SU-DHL-6 (cell line): ENCODE data around the gene ZNF443.
A peak's percentile ranks its signal among the peaks of the same experiment; 100 is the strongest.
"Not testable (repeated sequence)": the region's sequence is repeated elsewhere in the genome, so short reads cannot be mapped to it uniquely, and the experiment has no call there.

Source experiments
- H2AFZ ChIP-seq: fragments of 200-600 bp; sonication (generic); 2 replicates; pipeline ENCODE4 v1.6.1; 2014; ENCODE audit warnings: low read depth, mild to moderate bottlenecking, moderate library complexity, mixed read lengths, antibody characterized with exemption, low read length; ENCODE audit not compliant: severe bottlenecking
- H3F3A ChIP-seq: fragments of 200-600 bp; shearing (Covaris generic); 2 replicates; pipeline ENCODE4 v1.6.0; 2016; ENCODE audit warnings: antibody characterized with exemption, mild to moderate bottlenecking; ENCODE audit not compliant: insufficient read depth
- H3K27ac ChIP-seq: fragments of 200-600 bp; sonication (generic); 2 replicates; pipeline ENCODE4 v1.5.1; 2016; ENCODE audit warnings: low read depth, mild to moderate bottlenecking, low read length, moderate library complexity, mixed read lengths
- H3K27me3 ChIP-seq: fragments of 200-600 bp; sonication (generic), shearing (Covaris generic); 2 replicates; pipeline ENCODE4 v1.6.0; 2014; ENCODE audit warnings: mild to moderate bottlenecking, low read length
- H3K36me3 ChIP-seq: fragments of 200-600 bp; sonication (generic); 2 replicates; pipeline ENCODE4 v1.6.1; 2014; ENCODE audit warnings: mild to moderate bottlenecking, low read length, mixed read lengths
- H3K4me2 ChIP-seq: fragments of 300-600, 200-600 bp; shearing (Covaris generic), sonication (generic); 2 replicates; pipeline ENCODE4 v1.6.0; 2014; ENCODE audit warnings: low read length, low read depth, mild to moderate bottlenecking; ENCODE audit not compliant: poor library complexity, severe bottlenecking
- H3K4me3 ChIP-seq: fragments of 200-600 bp; sonication (generic); 2 replicates; pipeline ENCODE4 v1.5.1; 2014; ENCODE audit warnings: antibody characterized with exemption, low read length, mild to moderate bottlenecking, mixed read lengths; ENCODE audit not compliant: insufficient read depth, poor library complexity, severe bottlenecking
- H3K79me2 ChIP-seq: fragments of 200-600 bp; sonication (generic); 2 replicates; pipeline ENCODE4 v1.6.1; 2014; ENCODE audit warnings: mild to moderate bottlenecking, low read length, moderate library complexity; ENCODE audit not compliant: insufficient read depth
- H3K9ac ChIP-seq: fragments of 200-600 bp; sonication (generic); 2 replicates; pipeline ENCODE4 v1.7.0; 2014; ENCODE audit warnings: mild to moderate bottlenecking, low read length
- H3K9me2 ChIP-seq: fragments of 200-600 bp; sonication (generic); replicated peaks from 2 replicates; pipeline ENCODE4 v1.6.1; 2014; ENCODE audit warnings: low read length; ENCODE audit not compliant: insufficient read depth
- H3K9me3 ChIP-seq: fragments of 200-600 bp; sonication (generic); 2 replicates; pipeline ENCODE4 v1.6.1; 2014; ENCODE audit warnings: low read length, mixed read lengths; ENCODE audit not compliant: insufficient read depth
- H4K20me1 ChIP-seq: fragments of 200-600 bp; sonication (generic); 2 replicates; pipeline ENCODE4 v1.6.1; 2014; ENCODE audit warnings: low read depth, mild to moderate bottlenecking, antibody characterized with exemption, low read length, moderate library complexity, mixed read lengths
- EZH2phosphoT487 ChIP-seq: fragments of 200-600 bp; sonication (generic), shearing (Covaris generic); conservative IDR thresholded peaks from 2 replicates; pipeline ENCODE4 v1.6.1; 2018; ENCODE audit warnings: mild to moderate bottlenecking, antibody characterized with exemption, low read length, moderate library complexity, mixed read lengths
- TF ChIP-seq, protein P1 (sequence below): fragments of 200-600 bp; sonication (generic); IDR thresholded peaks from one replicate; pipeline ENCODE4 v1.5.1; 2017; ENCODE audit warnings: antibody characterized with exemption, mild to moderate bottlenecking, low read length, moderate library complexity; ENCODE audit not compliant: insufficient read depth, poor library complexity, severe bottlenecking

The ZNF443 gene

DNA sequence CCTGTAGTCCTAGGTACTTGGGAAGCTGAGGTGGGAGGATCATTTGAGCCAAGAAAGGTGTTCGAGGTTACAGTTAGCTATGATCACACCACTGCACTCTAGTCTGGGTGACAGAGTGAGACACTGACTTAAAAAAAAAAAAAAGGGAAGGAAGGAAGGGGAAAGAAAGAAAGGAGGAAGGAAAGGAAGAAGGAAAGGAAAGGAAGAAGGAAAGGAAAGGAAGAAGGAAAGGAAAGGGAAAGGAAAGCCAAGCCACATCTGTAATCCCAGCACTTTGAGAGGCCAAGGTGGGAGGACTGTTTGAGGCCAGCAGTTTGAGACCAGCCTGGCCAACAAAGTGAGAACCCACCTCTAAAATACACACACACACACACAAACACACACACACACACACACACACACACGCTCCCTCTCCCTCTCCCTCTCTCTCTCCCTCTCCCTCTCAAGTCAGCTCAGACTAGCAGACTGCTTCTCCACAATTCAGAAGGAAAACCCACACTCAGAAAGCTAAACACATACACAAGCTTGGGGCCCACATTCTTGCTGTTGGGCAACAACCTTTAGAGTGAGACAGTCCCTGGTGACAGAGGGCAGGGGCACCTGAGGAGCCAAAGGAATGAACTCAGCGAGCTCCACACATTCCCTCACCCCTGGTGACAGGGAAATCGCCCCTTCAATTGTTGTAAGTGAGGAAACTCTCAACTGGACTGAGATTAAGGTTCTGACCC is 41.1 kb upstream of the ZNF443 start:
- Histone ChIP-seq H3K9me2 (no peaks in the 10 kb centered on the region), H3K9ac (no peak overlapping the region; the same call in 1 of the 2 replicates), H3F3A (no peaks in the 10 kb centered on the region), H3K9me3 (no peaks in the 10 kb centered on the region), H3K4me2 (peak overlapping the region; percentile 14), H3K36me3 (no peaks in the 10 kb centered on the region), H3K79me2 (peaks cover 10% of the 10 kb centered on the region; the same call in 1 of the 2 replicates), H4K20me1 (no peaks in the 10 kb centered on the region), H3K27me3 (no peaks in the 10 kb centered on the region), H3K4me3 (no peak overlapping the region), H3K27ac (no peak overlapping the region), H2AFZ (no peak overlapping the region)
- TF ChIP-seq, protein P1, sequence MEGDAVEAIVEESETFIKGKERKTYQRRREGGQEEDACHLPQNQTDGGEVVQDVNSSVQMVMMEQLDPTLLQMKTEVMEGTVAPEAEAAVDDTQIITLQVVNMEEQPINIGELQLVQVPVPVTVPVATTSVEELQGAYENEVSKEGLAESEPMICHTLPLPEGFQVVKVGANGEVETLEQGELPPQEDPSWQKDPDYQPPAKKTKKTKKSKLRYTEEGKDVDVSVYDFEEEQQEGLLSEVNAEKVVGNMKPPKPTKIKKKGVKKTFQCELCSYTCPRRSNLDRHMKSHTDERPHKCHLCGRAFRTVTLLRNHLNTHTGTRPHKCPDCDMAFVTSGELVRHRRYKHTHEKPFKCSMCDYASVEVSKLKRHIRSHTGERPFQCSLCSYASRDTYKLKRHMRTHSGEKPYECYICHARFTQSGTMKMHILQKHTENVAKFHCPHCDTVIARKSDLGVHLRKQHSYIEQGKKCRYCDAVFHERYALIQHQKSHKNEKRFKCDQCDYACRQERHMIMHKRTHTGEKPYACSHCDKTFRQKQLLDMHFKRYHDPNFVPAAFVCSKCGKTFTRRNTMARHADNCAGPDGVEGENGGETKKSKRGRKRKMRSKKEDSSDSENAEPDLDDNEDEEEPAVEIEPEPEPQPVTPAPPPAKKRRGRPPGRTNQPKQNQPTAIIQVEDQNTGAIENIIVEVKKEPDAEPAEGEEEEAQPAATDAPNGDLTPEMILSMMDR: no peak
- no peak for TF ChIP-seq EZH2phosphoT487

DNA sequence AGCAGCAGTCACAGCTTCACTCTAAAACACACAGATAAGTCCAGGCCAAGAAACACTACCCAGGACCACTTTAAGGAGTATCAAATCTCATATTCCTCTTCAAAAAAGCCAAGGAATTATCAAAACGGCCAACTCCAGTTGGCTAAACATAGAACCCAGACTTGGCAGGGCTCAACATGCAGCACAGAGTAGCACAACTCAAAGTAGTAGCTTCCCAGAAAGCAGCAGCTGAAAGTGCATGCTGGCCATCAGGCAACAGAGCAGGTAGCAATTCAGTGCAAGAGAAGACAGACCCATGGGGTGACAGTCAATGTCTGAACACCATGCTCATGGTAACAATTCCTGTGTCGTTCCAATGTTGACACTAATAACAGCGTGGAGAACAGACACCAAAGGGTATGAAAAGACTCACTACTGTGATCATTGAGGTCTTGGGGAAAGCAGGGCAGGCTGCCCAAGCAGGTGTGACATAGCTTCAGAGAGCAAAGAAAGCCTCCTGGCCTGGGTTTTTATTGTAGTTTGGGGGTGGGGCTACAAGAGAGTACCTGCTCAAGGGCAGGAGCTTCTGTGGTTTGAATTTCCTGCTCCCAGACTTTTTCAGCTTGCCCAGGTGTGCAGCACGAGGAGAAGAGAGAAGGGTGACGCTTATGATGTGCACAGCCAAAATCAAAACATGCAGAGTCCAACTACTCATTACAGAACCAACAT is 37.6 kb upstream of the ZNF443 start:
- no peak overlapping the region for H3K4me3 ChIP-seq
- H3K9me3 ChIP-seq: peaks cover 5% of the 10 kb centered on the region; the same call in 1 of the 2 replicates
- H3F3A ChIP-seq: no peaks in the 10 kb centered on the region
- H3K79me2 ChIP-seq: peaks cover 10% of the 10 kb centered on the region
- no peak for TF ChIP-seq EZH2phosphoT487
- TF ChIP-seq, protein P1: no peak
- H3K9ac ChIP-seq: no peak overlapping the region
- H3K4me2 ChIP-seq: no peak overlapping the region
- H3K9me2 ChIP-seq: no peaks in the 10 kb centered on the region
- no peaks in the 10 kb centered on the region for H3K27me3 ChIP-seq
- no peaks in the 10 kb centered on the region for H4K20me1 ChIP-seq
- no peak overlapping the region for H2AFZ ChIP-seq
- 0 out of 2 replicates have a peak, but pooled peaks cover 6% of the 10 kb centered on the region for H3K36me3 ChIP-seq
- H3K27ac ChIP-seq: no peak overlapping the region

DNA sequence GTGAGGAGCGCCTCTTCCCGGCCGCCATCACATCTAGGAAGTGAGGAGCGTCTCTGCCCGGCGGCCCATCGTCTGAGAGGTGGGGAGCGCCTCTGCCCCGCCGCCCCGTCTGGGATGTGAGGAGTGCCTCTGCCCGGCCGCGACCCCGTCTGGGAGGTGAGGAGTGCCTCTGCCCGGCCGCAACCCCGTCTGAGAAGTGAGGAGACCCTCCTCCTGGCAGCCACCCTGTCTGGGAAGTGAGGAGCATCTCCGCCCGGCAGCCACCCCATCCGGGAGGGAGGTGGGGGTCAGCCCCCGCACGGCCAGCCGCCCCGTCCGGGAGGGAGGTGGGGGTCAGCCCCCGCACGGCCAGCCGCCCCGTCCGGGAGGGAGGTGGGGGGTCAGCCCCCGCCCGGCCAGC is 26.8 kb upstream of the ZNF443 start:
- H3F3A ChIP-seq, H4K20me1 ChIP-seq, H3K27me3 ChIP-seq, H3K79me2 ChIP-seq, H3K4me3 ChIP-seq, H3K27ac ChIP-seq, H3K9ac ChIP-seq, H3K4me2 ChIP-seq, H3K9me2 ChIP-seq, H2AFZ ChIP-seq: not testable (repeated sequence)
- peaks cover 41% of the 10 kb centered on the region; the same call in 1 of the 2 replicates for H3K9me3 ChIP-seq
- H3K36me3 ChIP-seq: peaks cover 20% of the 10 kb centered on the region

DNA sequence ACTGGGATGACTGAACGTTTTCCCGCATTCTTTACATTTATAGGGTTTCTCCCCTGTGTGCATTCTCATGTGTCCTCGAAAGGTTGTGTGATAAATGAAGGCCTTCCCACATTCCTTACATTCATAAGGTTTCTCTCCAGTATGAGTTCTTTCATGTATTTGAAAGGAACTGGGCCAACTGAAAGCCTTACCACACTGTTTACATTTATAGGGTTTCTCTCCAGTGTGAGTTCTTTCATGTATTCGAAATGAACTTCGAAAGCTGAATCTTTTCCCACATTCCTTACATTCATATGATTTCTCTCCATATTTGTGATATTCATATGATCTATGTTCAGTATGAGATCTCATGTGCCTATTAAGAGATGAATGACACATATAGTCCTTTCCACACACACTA is 24.4 kb upstream of the ZNF443 start:
- H3K27ac ChIP-seq: no peak overlapping the region
- H3K9me3 ChIP-seq: peaks cover 47% of the 10 kb centered on the region; the same call in 1 of the 2 replicates
- no peaks in the 10 kb centered on the region for H3K27me3 ChIP-seq
- TF ChIP-seq, protein P1: no peak
- TF ChIP-seq EZH2phosphoT487: no peak
- H3K36me3 ChIP-seq: peaks cover 25% of the 10 kb centered on the region
- no peaks in the 10 kb centered on the region for H3F3A ChIP-seq
- H3K9ac ChIP-seq: no peak overlapping the region
- no peak overlapping the region for H2AFZ ChIP-seq
- no peak overlapping the region for H3K4me3 ChIP-seq
- H3K4me2 ChIP-seq: no peak overlapping the region
- no peaks in the 10 kb centered on the region for H4K20me1 ChIP-seq
- no peaks in the 10 kb centered on the region for H3K79me2 ChIP-seq
- H3K9me2 ChIP-seq: no peaks in the 10 kb centered on the region
